GM18868 (cell line): ENCODE measurements around the gene UBR4.

Experiments used
- ATAC-seq: cut with Tn5 transposase; IDR thresholded peaks from one replicate; pipeline ENCODE4 v1.9.1; 2021; ENCODE audit warnings: mild to moderate bottlenecking, moderate library complexity; ENCODE audit not compliant: unreplicated experiment

UBR4 gene

DNA sequence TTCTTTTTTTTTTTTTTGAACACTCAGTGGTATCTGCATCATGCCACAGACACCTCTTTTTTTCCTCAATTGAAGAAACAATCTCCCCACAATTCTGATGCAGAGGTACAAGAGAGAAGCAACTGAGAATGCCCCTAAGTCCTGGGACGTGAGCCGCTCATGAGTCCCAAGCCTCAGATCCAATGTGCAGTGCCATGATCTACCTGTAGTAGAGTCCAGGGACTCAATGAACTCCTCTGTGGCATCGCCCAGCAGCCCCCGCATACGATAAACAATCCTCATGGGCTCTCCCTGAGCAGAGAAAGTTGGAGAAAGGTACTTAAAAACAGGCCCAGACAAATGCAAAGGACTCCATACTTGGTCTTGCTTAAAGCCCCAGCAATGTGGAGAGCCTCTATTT, 113.1 kb downstream of the UBR4 start:
- no peak for ATAC-seq

DNA sequence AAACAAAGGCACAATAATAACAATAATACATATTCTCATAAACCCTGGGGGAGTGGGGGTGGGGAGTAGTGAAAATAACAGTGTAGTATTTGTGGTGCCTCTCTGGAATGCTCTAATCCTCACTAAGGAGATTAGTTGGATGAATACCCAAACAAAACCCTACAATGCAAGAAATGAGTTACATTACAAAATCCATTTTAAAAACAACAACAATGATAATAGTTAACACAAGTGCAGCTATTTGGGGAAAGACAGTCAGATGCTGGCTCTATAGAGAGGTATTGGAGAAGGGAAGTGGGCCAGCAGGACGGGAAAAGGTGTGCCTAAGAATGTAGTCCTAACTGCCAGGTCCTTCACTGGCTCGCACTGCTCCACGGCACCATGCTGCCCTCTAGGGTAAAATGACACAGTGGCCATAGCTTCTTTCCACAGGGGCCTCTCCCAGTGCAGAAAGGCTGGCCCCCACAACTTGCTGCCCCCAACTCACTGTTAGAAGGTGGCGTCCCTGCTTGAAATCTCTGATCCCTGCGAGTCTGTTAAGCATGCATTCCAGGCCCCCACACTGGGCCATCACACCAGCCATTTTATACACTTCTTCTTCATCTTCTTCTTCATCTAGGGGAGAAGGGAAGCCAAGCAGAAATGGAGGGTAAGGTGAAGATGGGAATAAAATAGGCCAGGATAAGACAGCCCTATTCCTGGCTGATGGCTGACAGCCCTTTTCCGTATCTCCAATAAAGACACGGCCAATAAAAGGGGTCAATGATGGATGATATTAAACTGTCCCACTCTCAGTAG, 113.8 kb downstream of the UBR4 start:
- ATAC-seq = no peak

DNA sequence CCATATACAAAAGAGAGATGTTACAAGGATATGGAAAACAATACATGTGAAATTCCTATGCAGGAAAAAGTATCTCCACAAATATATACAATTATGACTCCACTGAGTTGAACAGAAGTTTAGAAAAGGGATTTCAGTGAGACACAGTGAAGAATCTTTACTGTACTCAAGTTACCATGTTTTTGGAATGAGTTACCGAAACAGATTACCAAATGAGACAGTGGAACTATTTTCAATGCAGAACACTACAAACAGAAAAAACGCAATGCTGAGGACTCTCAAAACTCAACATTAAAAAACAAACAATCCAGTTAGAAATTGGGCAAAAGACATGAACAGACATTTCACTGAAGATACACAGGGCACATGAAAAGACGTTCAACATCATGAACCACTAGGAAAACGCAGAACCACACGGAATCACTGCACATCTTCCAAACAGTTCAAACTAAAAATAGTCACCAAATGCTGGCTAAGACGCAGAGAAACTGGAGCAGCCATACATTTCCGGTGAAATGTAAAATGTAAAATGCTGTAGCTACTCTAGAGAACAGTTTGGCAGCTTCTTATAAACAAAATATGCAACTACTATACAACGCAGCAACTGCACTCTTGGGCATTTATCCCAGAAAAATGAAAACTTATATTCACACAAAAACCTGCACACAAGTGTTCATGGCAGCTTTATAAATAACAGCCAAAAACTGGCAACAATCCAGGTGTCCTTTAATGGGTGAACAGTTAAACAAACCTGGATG, 118.7 kb downstream of the UBR4 start:
- ATAC-seq = no peak

DNA sequence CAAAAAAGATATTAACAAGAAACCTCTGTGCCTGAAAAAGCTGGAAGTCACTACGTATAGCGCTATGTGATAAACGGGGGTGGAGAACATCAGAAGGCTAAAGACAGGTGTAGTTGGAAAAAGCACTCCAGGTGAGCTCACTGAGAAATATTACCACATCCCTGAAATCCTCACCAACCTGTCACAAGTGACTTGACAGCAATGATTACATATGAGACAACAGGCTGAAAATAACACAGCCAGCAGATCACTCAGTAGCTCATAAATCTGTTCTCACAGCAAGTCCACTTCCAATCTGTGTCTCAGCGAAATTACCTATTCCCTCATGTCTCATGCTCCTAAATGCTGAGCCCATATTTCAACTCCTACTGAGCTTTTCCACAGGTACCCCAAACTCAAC, 120.5 kb downstream of the UBR4 start:
- no peak for ATAC-seq

DNA sequence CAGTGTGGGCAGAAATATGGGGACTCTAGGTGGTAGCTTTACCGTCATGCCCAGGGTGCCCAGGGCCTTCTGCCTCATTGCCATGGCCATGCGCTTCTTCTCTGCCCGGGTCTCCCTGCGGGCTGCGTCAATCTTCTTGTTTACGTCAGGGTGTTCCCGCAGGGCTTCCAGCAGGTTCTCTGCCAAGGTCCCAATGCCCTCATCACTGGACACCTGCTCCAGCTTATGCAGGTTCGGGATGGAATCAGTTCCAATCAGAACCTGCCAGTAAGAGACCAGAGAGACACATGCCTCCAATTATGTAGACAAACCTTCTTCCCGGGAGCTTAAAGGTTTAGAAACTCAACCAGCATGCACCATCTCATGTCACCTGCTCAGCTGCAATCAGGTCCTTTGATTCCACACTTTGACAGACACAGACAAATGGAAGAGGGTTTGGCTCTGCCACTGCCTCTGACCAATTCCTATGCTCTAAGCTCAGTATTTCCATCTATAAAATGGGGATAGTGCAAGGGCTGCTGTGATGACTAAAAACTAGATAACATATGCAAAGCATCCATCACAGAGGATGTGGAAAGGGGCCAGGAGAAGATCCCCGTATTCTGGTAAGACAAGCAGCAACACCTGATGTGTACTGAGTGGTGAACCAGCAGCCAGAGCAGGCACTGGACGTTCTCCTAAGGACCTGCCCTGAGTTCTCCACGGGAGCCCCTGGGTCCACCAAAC, 121.2 kb downstream of the UBR4 start:
- ATAC-seq = no peak

DNA sequence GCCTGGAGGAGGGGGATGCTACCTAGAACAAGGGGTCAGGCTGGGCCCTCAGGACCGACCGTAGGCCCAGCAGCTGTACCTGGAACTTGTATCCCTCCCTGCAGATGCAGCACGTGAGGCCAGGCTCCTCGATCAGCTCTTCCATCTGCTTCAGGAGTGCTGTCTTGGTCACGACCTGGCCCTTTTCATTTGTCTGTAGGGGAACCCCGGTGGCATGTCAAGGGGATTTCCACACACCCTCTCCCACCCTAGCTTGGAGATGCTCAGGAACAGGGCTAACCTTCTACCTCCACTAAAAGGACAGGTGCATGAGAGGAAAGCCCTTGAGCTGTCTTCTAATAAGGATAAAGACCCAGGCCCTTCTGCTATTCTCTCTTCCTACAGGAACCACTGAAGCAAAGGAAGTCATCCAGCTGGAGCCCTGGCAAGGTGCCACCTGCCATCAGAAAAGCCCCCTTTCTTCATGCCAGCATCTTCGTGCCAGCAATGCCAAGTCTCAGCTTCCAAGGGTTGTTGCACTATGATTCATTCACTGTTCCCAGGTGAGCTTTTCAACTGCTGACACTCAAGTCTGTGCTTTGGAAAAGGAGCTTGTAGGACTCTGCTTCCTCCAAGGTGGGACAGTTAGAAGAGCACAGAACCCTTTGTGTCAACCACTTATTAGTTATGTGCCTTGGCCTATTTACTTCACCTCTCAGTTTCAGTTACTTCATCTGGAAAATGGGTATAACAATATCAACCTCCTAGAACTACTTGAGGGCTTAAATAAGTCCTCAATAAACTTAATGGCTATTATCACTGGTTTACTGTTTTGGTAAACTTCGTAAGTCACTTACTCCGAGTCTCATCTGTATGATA, 122.1 kb downstream of the UBR4 start:
- no peak for ATAC-seq

DNA sequence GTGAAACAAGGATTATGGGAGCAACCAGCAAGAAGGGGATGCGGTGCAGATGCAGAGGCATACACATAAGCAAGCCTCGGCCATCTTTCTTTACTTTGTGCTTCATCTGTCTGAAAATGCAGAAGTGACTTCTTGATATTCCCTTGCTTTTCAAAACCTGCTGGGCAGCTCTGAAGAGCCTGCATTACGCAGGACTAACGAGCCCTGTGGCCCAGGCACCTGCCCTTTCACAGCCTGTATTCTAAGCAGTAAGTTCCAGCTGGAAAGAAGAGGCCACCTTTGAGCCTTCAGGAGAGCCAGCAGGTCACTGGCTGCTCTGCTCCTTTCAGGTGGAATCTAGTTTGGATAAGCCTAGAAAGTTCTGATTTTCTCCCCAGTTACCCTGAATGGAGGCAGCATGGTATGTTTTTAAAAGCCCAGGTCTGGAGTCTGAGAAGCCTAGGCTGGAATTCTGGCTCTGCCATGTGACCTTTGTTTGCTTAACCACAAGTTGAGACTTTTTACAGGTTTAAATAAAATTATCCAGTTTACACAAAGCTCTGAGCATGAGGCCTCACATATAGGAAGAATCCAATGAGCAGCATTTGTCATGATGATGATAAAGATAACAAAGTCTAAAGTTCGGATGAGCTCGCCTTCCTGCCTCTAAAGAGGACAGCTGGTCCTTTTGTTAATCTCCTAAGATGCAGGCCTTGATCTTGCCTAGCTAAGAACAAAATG, 122.9 kb downstream of the UBR4 start:
- ATAC-seq = no peak

DNA sequence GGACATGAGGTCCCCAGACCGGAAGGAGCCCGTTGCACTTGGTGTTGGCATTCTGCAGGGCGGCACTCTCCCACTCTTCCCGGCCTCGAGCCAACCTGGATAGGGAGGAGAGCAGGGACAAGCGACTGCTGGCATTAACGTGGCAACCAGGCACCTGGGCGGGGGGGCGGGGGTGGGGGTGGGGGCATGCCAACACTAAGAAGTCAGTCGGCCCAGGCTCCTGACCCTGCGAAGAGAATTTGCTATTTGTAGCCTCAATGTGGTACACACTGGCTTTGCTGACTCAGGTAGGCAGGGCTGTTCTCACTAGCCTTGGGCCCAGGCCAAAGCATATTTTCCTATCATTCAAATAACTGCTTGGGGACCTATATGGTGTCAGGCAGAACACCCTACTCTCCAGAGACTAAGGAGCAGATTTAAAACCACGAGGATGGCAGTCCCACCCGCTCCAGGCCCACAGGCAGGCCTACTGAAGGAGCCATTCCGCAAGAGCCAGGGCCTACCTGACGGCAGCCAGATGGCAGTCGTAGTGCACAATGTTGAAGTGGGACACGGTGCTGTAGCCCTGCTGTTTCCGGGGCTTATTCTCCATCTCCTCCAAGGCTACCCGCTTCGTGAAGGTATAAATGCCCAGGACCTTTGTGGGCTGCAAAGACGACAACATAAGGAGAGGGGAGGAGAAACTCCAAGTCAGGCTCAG, 123.7 kb downstream of the UBR4 start:
- ATAC-seq = no peak

DNA sequence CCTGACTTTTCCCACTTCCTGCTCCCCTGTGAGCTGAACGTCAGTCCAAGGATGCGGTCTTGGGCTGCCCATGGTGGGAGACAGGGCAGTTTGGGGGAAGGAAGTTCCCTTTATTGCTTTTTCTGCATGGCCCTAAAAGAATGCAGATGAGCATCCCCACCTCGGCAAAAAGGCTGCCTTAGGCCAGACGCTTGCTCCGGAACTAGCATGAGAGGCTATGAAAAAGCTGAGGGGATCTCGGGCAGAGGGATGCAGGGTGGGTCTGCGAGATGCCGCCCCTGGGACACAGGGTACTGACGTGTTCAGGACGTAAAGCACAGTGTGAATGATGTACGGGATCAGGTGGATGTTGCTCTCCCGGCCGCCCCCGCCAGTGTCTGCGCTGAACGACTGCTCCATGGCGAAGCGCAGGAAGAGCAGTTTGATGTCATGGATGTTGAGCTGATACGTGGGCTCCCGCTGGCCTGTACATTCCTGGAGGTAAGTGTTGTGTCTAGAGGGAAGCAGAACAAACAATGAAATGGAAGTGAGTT, 125.8 kb downstream of the UBR4 start:
- ATAC-seq = no peak

DNA sequence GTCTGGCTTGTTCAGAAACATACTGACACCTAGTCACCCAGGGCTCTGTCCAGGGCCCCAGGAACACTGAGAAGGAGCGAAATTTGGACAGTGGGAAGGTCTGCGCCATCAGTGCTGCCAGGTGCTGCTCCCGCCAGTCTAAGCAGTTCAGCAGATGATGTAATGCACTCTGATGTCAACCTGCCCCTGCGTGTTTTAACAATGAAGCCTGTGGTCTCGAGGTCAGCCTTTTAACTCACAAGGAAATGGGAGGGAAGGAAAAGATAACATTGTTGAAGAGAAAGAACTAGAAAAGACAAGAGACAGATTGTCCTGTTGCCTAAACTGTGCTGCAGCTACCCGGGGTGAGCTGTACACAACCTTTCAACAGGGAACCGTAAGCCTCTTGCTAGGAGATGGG, 127.0 kb downstream of the UBR4 start:
- no peak for ATAC-seq

DNA sequence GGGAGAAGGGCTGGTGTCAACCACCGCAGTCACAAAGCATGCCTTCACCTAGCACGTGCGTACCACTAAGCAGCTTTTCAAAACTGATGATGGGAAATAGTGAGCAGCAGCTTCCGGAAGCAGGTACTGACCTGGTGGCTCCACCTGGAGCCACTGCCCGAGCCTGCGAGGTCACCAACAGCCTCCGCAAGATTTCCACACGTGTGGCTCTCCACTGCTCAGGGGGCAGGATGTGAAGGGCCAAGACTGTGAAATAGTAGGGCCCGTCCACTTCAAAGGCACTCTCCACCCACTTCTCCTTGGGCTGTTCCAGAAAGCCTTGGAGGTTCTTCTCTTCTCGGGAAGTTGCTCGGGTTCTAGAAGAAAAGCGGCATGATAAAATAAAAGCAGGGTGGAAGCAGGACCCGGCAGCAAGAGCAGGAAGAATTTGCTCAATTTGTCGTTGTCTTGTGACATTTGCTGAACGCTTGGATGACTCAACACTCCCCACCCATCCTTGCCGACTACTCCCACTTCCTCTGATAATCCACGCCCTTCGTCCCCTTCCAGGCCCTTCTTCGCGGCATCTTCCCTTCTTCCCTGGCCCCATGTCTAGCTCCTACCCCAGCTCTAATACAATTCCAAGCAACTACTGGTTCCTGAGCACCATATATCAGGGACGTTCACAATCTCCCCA, 128.7 kb downstream of the UBR4 start:
- ATAC-seq = no peak

DNA sequence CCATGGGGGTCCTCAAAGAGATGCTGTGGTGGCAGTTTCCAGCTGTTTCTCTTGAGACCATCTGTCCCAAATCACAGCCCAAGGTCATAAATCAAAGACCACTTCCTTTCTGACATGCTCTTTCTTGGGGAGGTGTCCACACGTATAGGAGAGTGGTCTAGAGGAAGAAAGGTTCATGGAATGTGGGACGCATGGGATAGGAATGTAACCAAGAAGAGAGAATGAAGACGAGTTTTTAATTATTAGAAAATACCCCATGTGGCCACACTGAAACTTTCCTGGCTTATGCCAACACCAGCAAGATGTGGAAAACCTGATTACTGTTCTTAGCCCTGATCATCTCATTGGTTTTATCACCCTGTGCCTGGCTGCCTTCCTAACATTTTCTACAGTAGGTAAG, 129.3 kb downstream of the UBR4 start:
- no peak for ATAC-seq

DNA sequence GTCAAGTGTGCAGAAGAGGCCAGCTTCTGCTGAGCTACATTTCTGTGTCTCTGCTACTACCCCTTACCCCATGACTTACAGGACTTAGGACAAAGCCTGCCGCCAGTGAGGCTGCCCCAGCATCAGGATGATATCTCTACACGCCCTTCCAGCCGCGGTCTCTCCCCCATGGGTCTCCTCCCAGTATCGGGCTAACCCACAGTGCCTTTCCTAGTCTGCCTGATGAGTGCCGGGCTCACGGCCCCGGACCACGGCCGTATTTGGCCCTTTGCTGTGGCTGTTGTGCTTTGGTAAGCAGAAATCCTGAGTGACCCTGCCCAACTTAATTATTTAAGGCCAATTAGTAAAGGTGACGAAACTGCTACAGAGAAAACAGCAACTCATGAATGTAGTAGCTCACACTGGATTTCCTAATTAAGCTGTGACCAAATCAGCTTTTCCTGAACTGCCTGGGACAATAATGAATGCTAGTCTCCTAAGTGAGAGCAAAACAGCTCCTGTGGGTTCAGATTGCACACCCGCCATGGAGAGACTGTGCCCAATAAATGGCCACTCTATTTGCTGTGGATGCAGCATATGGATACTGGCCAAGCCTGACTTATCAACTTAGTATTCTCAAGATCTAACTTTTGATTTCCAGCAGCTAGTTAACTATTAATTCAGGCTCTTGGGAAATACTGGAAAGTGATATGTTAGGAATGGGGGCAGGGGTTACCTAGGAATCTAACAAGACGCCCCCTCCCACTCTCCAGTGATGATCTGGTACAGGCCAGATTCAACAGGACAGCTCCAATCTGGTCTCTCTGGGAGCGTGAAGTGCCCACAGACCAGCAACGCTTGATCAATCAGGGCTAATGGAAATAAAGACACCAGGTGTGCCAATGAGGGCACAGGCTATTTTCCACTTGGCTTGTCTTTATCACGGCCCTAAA, 130.3 kb downstream of the UBR4 start:
- ATAC-seq = no peak

DNA sequence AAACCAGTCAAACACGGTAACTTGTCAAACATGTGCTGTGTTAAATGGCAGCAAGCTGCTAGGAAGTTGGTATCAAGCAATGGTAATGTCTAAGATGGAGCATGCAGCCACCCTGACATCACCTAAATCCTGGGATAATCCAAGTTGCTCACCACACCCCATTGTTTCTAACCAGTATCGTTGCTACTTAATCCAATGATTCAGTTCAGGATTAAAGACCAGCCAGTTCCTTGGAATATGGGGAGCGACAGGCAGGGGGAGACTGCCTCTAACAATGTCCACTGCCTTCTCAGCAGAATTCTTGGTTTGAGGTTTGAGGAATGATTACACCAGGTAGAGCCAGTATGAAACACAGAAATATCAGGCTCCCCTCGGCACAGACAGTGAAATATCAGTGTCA, 131.5 kb downstream of the UBR4 start:
- no peak for ATAC-seq

DNA sequence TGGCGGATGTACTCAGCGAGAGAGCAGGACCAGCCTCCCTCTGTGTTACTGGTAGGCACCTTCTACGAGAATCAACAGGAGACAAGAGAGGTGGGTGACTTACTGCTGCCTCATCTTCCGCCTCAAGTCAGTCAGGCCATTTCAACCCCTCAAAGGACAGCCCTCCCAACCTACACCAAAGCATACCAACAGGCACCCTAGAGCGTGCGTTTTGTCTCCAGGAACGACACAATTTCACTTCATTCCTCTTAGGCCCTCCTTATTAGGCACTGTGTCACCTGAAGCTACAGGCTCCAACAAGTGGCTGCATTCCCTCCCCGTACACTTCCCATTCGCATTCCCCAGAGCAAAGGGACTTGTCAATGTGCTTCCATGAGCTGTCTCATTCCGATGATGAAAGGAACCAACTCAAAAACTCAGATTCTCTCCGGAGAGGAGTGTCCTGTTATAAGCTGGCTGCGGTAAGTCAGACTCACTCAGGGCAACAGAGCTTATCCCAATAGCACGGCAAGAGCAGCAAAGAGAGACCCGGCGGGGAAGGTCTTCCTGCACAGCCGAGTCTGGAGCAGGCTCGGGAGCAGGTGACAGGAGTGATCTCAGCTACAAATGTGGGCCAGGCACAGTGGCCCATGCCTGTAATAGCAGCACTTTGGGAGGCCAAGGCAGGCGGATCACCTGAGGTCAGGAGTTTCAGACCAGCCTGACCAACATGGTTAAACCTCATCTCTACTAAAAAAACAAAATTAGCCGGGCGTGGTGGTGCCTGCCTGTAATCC, 133.0 kb downstream of the UBR4 start:
- no peak for ATAC-seq

DNA sequence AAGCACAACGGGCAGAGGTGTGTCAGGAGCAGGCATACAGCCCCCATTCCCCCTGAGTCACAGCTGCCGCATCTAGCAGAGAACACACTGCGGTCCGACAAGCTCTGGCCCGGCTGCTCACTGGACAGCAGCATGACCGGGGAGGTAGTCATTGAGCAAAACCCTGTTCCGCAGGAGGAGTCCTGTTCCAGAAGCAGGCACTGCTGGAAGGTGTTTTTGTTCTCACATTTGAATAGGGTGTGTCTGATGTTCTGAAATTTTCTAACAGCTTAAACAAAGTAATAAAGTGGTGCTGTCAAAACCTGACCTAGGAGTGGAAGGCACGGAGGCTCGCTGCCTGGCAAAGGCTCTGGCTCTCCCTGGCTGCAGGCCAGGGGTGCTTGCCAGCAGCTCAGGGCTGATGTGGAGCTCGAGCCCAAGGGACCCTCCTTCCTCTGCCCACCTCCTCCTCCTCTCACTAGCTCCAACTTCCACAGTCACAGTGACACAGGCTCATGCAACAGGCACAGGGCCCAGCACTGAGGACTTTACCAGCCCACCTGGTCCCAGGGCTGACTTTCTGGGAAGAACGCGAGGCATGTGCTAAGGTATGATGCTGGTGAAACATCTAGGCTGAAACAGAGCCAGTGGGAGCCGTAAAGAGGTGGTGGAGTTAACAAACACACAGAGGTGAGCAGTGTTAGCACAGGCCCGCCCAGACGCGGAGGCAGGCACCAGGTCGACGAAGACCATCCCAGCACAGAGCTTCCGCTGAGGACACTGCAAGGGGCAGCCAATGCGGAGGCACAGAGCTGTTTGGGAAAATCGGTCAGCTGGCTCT, 135.0 kb downstream of the UBR4 start:
- ATAC-seq = no peak
